Uterus (tissue), 4 donors: ENCODE measurements around the gene ZNF609. TPM values are rescaled to one million over a fixed set of nuclear protein-coding genes. Genes with fewer than 3 reads are reported as not detected.

Source experiments
- DNase-seq, 2 donors: peaks; one replicate each; pipeline ENCODE4 v3.0.0-alpha.2; 2019 to 2020
- H3K27ac ChIP-seq, 2 donors: fragments of 200-600 bp; sonication (generic); 1 replicate in 1 of 2; 2 replicates in 1 of 2; pipeline ENCODE4 v1.5.1; 2016 to 2018
- H3K27me3 ChIP-seq, 2 donors: fragments of 200-600 bp; sonication (generic); one replicate each; pipeline ENCODE4 v1.5.1; 2018 to 2019; ENCODE audit warnings: control low read depth in 1 of 2
- H3K36me3 ChIP-seq, 2 donors: fragments of 200-600 bp; sonication (generic); one replicate each; pipeline ENCODE4 v1.5.1; 2019; ENCODE audit warnings: control low read depth in 1 of 2
- H3K4me1 ChIP-seq, 2 donors: fragments of 200-600 bp; sonication (generic); one replicate each; pipeline ENCODE4 v1.5.1; 2018 to 2019; ENCODE audit warnings: control low read depth in 1 of 2
- H3K4me3 ChIP-seq, 2 donors: fragments of 200-600 bp; sonication (generic); 1 replicate in 1 of 2; 2 replicates in 1 of 2; pipeline ENCODE4 v1.5.1; 2018 to 2019; ENCODE audit warnings: mild to moderate bottlenecking in 1 of 2
- H3K9me3 ChIP-seq, 2 donors: fragments of 200-600 bp; sonication (generic); one replicate each; pipeline ENCODE4 v1.5.1; 2019; ENCODE audit warnings: control low read depth in 1 of 2
- POLR2A ChIP-seq, 2 donors: fragments of 450-650 bp; IDR thresholded peaks; one replicate each; pipeline ENCODE4 v1.6.1; 2016; ENCODE audit warnings: antibody characterized with exemption in 2 of 2, mild to moderate bottlenecking in 1 of 2, moderate library complexity in 1 of 2
- intact Hi-C: fragments of 100-400 bp; cut with DNase I; formaldehyde crosslinking; loops from one replicate; pipeline ENCODE4 v1.15.1; 2023; ENCODE audit warnings: low total_unique reads
- total RNA-seq, 4 donors: library from RNA; depleted of rRNA in 3 of 4; stranded (reverse); fragments of >200 nt in 3 of 4; gene quantifications; one replicate each; pipeline versions ENCODE4 v1.1.0 to v1.2.4, GENCODE V29; 2014 to 2023
- TF ChIP-seq, protein P1 (sequence below), 4 experiments: fragments of 200-600 bp in 2 of 4; fragments of 450-650 bp in 2 of 4; sonication (generic) in 2 of 4; IDR thresholded peaks; one replicate each; pipeline ENCODE4 v1.5.1; 2016 to 2019; ENCODE audit warnings: antibody characterized with exemption in 4 of 4, mild to moderate bottlenecking in 2 of 4, moderate library complexity in 1 of 4
- donor health status: DM: yes; HTN: yes; CAD: no.

The ZNF609 gene
- total RNA-seq, 4 donors from 2014 or later = 12.4 to 59.6 (median 26.1) TPM

DNA sequence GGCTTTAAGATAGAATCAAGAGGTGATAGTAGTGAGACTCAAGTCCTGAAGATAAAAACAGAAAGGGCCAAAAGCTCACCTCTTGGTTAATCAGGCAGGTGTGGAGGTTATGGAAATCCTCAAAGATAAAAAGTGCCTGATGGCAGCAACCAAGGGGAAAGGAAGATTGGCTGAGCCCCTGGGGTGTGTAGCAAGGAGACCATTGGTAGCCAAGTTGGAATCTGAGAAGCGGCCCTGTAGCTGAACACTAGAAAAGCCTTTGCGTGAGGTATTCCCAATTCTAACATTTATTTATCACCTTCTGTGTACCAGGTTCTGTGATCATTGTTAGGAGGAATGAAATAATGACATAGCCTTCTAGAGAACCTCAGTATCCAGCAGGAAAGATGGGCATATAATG lies 98.9 kb downstream of the ZNF609 start:
- no peak overlapping the region for H3K27ac ChIP-seq
- TF ChIP-seq POLR2A (IDR thresholded peaks at IDR 0.05) = no peak
- TF ChIP-seq, protein P1, sequence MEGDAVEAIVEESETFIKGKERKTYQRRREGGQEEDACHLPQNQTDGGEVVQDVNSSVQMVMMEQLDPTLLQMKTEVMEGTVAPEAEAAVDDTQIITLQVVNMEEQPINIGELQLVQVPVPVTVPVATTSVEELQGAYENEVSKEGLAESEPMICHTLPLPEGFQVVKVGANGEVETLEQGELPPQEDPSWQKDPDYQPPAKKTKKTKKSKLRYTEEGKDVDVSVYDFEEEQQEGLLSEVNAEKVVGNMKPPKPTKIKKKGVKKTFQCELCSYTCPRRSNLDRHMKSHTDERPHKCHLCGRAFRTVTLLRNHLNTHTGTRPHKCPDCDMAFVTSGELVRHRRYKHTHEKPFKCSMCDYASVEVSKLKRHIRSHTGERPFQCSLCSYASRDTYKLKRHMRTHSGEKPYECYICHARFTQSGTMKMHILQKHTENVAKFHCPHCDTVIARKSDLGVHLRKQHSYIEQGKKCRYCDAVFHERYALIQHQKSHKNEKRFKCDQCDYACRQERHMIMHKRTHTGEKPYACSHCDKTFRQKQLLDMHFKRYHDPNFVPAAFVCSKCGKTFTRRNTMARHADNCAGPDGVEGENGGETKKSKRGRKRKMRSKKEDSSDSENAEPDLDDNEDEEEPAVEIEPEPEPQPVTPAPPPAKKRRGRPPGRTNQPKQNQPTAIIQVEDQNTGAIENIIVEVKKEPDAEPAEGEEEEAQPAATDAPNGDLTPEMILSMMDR (IDR thresholded peaks at IDR 0.05) = no peak
- intact Hi-C loops = no loop called here
- no peak for DNase-seq
- no peaks in the 10 kb centered on the region for H3K36me3 ChIP-seq
- no peaks in the 10 kb centered on the region for H3K27me3 ChIP-seq
- no peak overlapping the region for H3K4me3 ChIP-seq
- no peaks in the 10 kb centered on the region for H3K9me3 ChIP-seq
- H3K4me1 ChIP-seq = no peaks in the 10 kb centered on the region

DNA sequence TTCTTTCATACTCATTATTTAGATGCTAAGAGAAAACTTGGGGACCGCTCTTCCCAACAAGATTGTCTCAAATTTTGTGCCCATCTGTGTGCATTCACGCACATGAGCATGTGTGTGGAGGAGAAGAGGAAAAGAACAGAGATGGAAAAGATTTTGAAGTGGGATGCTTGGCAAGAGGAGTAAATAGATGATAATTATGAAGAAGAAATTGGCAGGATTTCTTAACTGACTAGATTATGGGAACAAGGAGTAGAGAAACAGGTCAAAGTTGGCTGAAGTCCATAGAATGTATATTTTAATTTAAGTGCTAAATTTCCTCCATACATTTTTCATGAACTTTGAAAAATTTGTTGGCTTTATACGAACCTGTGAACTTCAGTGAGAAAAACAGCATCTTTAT lies 100.1 kb downstream of the ZNF609 start:
- TF ChIP-seq, protein P1 (IDR thresholded peaks at IDR 0.05) = no peak
- no peak for TF ChIP-seq POLR2A (IDR thresholded peaks at IDR 0.05)
- no peaks in the 10 kb centered on the region for H3K36me3 ChIP-seq
- H3K27me3 ChIP-seq = no peaks in the 10 kb centered on the region
- no peaks in the 10 kb centered on the region for H3K4me1 ChIP-seq
- H3K27ac ChIP-seq = no peak overlapping the region
- no peaks in the 10 kb centered on the region for H3K9me3 ChIP-seq
- intact Hi-C loops = no loop called here
- no peak for DNase-seq
- no peak overlapping the region for H3K4me3 ChIP-seq

DNA sequence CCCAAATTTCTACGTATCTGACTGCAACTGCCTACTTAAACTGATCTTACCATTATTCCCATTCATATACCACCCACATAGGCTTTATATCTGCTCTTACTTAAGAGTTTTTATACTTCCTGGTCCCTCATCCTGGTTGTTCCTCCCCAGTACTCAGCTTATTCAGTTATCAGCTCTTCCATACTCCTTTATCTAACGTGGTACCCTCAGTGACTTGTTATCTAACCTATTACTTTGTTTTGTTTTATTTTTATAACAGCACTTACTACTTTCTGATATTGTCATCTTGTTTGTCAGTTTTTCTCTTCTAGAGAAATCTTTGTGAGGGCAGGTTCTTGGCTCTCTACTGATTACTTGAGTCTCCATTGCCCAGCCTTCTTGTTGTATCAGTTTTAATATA lies 100.6 kb downstream of the ZNF609 start:
- Histone ChIP-seq H3K4me1 (no peaks in the 10 kb centered on the region), H3K4me3 (no peak overlapping the region), H3K9me3 (no peaks in the 10 kb centered on the region), H3K36me3 (no peaks in the 10 kb centered on the region), H3K27me3 (no peaks in the 10 kb centered on the region), H3K27ac (no peak overlapping the region)
- TF ChIP-seq POLR2A (IDR thresholded peaks at IDR 0.05) = no peak
- intact Hi-C loops = no loop called here
- no peak for DNase-seq

DNA sequence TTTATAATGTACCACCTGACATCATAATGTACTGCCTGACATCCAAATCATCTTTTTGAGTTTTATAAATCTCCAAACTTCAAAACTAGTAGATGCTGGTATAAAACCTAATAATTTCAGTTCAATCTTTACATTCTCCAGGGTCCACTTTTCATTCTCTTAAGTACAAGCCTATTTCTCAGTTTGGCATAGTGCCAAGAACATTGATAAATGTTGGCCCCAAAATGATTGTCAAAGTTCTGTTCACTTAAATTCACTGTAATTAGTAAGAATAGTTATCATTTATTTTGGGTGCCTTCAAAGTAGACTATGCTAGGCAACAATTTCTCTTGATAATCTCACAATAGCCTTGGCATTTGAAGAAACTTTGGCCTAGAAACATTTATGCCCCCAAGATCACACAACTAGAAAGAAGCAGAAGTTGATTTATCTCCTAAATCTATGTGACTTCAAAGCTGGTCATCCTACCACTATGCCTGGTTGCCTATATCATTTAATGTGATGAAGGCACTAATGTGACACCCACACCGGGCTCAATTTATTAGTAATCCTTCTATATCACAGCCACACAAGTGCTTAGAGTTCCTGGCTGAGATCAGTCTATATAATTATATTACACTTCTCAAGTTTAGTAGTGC lies 101.7 kb downstream of the ZNF609 start:
- no peak overlapping the region for H3K4me3 ChIP-seq
- H3K27ac ChIP-seq = no peak overlapping the region
- no peaks in the 10 kb centered on the region for H3K27me3 ChIP-seq
- TF ChIP-seq, protein P1 (IDR thresholded peaks at IDR 0.05) = no peak
- no peak for TF ChIP-seq POLR2A (IDR thresholded peaks at IDR 0.05)
- DNase-seq = no peak
- no peaks in the 10 kb centered on the region for H3K36me3 ChIP-seq
- no peaks in the 10 kb centered on the region for H3K4me1 ChIP-seq
- H3K9me3 ChIP-seq = no peaks in the 10 kb centered on the region
- intact Hi-C loops = no loop called here

DNA sequence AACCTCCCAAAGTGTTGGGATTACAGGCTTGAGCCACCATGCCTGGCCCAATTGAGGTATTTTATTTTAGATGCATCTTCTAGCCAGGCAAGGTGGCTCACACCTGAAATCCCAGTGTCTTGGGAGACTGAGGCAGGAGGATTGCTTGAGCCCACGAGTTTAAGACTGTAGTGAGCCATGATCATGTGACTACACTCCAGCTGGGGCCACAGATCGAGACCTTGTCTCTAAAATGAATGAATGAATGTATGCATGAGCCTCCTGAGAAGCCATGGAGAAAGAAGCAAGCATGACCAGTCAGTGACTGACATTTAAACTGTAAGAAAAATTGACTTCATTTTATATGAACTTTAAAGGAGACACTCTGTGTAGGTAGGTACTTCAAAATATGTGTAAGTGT lies 105.7 kb downstream of the ZNF609 start:
- Histone ChIP-seq H3K4me3 (no peak overlapping the region), H3K27ac (no peak overlapping the region), H3K9me3 (no peaks in the 10 kb centered on the region), H3K27me3 (no peaks in the 10 kb centered on the region), H3K36me3 (no peaks in the 10 kb centered on the region), H3K4me1 (no peaks in the 10 kb centered on the region)
- TF ChIP-seq, protein P1 (IDR thresholded peaks at IDR 0.05) = no peak
- TF ChIP-seq POLR2A (IDR thresholded peaks at IDR 0.05) = no peak
- intact Hi-C loops = no loop called here
- no peak for DNase-seq
